UCSD-AML1 (cell line): ENCODE measurements around the gene ZNRF2.
"Not testable (repeated sequence)": the region's sequence is repeated elsewhere in the genome, so short reads cannot be mapped to it uniquely, and the experiment has no call there.

Experiments
- DNase-seq: peaks from one replicate; lab custom pipeline; 2025; ENCODE audit not compliant: unreplicated experiment; lab: John Stamatoyannopoulos, UW

ZNRF2 gene

GRCh38 chr7:30353532-30353931 is 69.1 kb downstream of the ZNRF2 start:
- DNase-seq, result no peak

GRCh38 chr7:30353932-30354607 is 69.7 kb downstream of the ZNRF2 start:
- no peak for DNase-seq

DNA sequence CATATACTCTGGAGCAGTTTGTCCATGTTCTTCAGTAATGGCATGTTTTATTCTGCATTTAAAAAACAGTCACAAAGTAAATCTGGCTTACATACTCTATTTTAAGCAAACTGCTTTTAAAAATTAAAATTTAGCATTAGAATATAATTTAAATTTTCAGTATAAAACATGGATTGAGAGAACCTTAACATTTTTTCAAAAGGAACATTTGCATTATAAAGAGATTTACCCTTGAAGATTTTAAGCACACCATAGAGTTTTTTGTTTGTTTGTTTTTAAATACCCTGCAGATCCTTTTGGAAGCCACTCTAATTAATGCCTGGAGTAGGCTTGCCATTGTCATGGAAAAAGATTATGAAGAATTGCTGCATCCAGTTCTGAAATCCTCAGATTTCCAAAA is 70.4 kb downstream of the ZNRF2 start:
- DNase-seq, result no peak

GRCh38 chr7:30359957-30360356 is 75.6 kb downstream of the ZNRF2 start:
- no peak for DNase-seq

GRCh38 chr7:30363778-30364563 is 79.6 kb downstream of the ZNRF2 start:
- no peak for DNase-seq

GRCh38 chr7:30364773-30365172 is 80.4 kb downstream of the ZNRF2 start:
- no peak for DNase-seq

DNA sequence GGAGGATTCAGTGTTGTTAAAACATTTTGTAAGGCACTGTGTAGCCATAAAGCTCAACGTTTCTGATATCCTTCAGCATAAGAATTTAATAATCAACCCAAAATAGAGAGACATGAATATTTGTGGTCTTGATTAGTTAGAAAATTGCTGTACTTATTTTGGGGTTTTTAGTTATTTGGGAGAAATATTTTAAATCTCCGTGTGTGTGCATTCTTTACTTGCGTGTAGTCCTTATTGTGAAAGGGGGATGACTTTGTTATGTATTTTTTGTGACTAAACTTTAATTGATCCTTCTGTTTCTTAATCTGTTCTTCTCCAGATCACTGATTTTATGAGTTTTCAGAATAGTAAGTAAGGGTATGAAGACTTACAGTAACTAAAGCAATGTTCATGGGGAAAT is 81.2 kb downstream of the ZNRF2 start:
- DNase-seq, result no peak

- no peak for DNase-seq
Measured at GRCh38 chr7:30366606-30367005, 82.2 kb downstream of the ZNRF2 start.

GRCh38 chr7:30367561-30367960 is 83.2 kb downstream of the ZNRF2 start:
- no peak for DNase-seq

DNA sequence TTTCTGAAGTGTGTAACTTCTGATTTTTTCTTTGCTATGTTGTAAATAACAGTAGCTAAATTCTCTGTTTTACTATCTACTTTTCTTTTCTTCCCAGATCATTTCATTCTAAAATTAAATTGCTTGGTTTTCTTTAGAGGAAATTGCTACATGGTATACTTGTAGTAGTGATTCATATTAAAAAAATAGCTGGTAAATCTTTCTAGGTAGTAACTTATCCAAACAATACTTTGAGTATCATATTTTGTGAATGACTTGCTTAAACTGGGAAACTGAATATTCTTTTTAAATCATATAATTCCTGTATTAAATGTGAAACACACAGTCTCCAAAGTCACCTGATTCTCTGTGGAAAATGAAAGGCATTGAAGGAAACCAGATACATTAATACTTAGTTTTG is 85.5 kb downstream of the ZNRF2 start:
- DNase-seq, result no peak

- no peak for DNase-seq
Measured at GRCh38 chr7:30371321-30371720, 86.9 kb downstream of the ZNRF2 start.

- no peak for DNase-seq
Measured at GRCh38 chr7:30378275-30378674, 93.9 kb downstream of the ZNRF2 start.

DNA sequence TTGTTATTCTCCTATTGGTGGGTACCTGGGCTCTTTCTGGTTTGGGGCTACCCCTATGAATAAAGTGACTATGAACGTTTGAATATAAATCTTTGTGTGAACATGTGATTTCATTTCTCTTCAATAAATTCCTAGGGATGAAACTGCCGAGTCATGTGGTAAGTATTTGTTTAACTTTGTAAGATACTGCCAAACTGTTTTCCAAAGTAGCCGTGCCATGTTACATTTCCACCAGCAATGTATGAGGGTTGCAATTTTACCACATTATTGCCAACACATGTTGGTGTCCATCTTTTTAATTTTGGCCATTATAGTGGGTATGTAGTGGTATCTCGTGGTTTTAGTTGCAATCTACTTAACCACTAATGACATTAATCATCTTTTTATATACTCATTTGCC is 94.7 kb downstream of the ZNRF2 start:
- DNase-seq, result no peak

DNA sequence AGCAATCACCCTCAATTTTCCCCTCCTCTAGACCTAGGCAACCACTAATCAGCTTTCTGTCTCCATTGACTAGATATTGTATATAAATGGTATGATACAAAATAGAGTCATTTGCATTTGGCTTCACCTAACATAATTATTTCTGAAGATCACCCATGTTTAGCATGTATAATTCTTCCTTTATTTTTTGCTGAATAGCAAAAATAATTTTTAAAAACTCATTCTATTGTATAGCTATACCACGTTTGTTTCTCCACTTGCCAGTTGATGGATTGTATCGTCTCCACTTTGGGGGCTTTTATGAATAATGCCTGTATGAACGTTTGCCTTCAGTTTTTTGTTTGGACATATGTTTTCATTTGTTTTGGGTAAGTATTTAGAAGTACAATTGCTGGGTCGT is 95.3 kb downstream of the ZNRF2 start:
- DNase-seq, result no peak

DNA sequence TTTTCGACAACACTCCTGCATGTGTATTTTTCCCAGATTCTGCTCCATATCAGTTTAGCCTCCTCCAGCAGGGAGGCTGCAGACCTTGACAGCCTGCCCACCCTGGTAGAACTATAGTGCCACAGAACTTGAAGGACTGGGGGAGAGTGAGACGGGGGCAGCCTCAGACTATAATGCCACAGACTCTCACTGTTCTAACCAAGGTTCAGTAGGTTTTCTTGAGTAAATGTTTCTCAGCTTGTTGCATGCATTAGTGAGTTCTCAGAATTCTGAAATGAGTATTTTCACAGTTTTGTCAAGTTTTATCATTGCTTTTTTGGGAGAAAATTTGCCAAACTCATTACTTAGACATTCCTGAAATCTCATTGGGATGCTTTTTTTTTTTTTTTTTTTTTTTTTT is 95.9 kb downstream of the ZNRF2 start:
- no peak for DNase-seq

DNA sequence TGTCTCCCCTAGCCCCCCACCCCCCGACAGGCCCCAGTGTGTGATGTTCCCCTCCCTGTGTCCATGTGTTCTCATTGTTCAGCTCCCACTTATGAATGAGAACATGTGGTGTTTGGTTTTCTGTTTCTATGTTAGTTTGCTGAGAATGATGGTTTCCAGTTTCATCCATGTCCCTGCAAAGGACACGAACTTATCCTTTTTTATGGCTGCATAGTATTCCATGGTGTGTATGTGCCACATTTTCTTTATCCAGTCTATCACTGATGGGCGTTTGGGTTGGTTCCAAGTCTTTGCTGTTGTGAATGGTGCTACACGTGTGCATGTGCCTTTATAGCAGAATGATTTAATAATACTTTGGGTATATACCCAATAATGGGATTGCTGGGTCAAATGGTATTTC is 96.4 kb downstream of the ZNRF2 start:
- not testable (repeated sequence) for DNase-seq

DNA sequence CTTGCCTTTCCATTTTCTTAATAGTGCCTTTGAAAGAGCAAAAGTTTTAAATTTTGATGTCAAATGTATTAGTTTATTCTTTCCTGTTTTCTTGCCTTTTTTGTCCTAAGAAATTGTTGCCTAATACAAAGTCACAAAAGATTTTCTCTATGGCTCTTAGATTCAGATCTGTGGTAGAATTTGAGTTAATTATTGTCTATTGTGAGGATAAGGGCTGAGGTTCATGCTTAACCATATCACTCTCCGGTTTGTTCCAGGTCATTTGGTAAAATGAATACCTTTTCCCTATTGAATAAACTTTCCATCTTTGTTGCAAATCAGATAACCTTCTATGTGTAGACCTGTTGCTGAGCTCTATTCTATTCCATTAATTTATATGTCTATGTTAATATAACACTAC is 98.2 kb downstream of the ZNRF2 start:
- DNase-seq, result no peak

DNA sequence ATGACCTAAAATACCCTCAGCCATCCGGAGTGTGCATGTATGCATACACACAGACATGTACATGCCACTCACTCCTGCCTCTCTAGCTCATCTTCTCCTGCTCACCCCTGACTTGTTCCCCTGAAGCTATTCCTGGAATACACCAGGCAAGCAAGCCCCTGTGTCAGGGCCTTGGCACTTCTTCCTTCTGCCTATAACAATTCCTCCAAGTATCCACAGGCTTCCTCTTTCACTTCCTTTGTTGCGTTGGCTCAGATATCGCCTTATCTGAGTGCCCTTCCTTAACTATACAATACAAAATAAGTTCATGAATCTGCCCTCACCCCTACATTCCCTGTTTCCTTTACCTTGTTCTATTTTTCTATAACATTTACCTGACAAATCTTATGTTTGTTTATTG is 105.4 kb downstream of the ZNRF2 start:
- no peak for DNase-seq

- DNase-seq, result no peak
Measured at GRCh38 chr7:30390736-30391636, 106.6 kb downstream of the ZNRF2 start.

- DNase-seq, result no peak
Measured at GRCh38 chr7:30391806-30392205, 107.4 kb downstream of the ZNRF2 start.

DNA sequence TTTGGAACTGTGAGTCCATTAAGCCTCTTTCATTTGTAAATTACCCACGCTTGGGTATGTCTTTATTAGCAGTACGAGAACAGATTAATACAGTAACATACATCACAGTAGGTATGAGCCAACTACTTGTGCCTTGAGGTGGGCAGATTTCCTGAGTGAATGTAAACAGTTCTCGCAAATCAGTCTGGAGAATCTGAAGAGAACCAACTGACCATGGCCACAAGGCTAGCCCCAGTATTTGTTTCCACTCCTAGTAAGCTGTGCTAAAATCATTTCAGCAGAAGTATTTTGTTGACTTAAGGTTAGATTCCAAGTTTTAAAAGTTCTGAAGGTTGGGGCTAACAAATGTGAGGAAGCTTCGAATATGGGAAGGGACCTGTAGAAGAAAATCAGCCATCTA is 111.3 kb downstream of the ZNRF2 start:
- no peak for DNase-seq

GRCh38 chr7:30396389-30396788 is 112.0 kb downstream of the ZNRF2 start:
- DNase-seq, result no peak
